HG02852 (cell line): ENCODE data around the gene OPN1MW2.
A peak's percentile ranks its signal among the peaks of the same experiment; 100 is the strongest.
"Not testable (repeated sequence)": the region's sequence is repeated elsewhere in the genome, so short reads cannot be mapped to it uniquely, and the experiment has no call there.

Source experiments
- ATAC-seq: cut with Tn5 transposase; IDR thresholded peaks from one replicate; pipeline ENCODE4 v1.9.1; 2021; ENCODE audit warnings: mild to moderate bottlenecking, moderate library complexity; ENCODE audit not compliant: unreplicated experiment

Gene OPN1MW2

DNA sequence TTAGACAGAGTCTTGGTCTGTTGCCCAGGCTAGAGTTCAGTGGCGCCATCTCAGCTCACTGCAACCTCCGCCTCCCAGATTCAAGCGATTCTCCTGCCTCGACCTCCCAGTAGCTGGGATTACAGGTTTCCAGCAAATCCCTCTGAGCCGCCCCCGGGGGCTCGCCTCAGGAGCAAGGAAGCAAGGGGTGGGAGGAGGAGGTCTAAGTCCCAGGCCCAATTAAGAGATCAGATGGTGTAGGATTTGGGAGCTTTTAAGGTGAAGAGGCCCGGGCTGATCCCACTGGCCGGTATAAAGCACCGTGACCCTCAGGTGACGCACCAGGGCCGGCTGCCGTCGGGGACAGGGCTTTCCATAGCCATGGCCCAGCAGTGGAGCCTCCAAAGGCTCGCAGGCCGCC lies at the start of gene OPN1MW2:
TSS of gene OPN1MW2 (plus strand) at position 301 of the 400 bp plus-strand sequence. CDS start at position 361, 60 bp downstream.
- not testable (repeated sequence) for ATAC-seq

DNA sequence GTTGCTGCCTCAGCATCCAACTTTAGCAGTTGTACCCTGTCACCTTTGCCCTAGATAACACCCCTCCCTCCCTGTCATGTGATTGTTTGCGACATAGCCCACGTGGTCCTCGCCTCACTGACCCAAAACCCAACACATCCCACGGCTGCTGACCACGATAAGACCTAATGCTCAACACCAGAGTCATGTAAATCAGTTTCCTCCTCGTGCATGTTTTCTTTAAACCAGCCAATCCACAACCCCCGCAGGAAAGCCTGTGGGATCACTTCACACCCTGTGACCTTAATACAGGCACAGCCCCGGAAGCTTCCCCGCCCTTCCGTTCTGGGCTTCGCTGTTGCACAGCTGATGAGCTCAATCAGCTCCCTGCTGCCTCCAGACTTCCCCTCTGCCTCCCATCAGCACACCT lies 47.0 kb upstream of the OPN1MW2 start:
- ATAC-seq, result not testable (repeated sequence)

DNA sequence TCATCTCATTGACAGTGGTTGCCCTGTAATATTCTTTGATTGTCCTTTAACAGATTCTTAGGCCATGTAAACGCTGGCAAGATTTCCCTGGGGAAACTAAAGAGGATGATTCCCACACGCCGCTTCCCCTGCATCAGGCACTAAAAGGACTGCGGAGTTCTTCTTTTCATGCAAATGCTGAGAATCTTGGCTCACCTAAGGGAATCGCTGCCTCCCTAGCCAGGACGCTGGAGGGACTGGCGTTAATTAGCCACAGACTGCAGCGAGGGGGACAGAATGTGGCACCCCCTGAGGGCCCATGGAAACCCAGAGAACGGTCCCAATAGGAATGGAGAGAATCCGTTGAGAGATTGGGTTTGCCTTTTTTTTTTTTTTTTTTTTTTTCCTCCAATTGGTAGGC lies 45.2 kb upstream of the OPN1MW2 start:
- ATAC-seq, result not testable (repeated sequence)

DNA sequence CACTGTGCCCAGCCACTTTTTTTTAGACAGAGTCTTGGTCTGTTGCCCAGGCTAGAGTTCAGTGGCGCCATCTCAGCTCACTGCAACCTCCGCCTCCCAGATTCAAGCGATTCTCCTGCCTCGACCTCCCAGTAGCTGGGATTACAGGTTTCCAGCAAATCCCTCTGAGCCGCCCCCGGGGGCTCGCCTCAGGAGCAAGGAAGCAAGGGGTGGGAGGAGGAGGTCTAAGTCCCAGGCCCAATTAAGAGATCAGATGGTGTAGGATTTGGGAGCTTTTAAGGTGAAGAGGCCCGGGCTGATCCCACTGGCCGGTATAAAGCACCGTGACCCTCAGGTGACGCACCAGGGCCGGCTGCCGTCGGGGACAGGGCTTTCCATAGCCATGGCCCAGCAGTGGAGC lies 37.3 kb upstream of the OPN1MW2 start, which contains the start of gene OPN1MW:
TSS of gene OPN1MW (plus strand) at position 301 of the 400 bp plus-strand sequence. CDS start at position 383, 82 bp downstream.
- ATAC-seq, result not testable (repeated sequence)

DNA sequence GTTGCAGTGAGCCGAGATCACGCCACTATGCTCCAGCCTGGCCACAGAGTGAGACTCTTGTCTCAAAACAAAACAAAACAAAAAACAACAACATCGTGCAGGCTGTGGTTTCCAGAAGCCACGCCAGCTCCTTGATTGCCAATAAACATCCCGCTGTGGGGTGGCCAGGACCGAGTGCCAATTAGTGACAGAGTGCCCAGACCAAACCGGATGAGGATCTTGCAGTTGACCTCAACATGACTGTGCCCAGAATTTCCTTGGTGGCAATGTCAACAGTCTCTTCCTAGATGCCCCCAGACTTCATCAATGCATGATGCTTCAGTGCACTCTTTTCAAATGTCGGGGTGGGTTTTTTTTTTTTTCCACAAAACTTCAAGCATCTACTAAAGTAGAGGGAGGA lies 35.8 kb upstream of the OPN1MW2 start:
- not testable (repeated sequence) for ATAC-seq

DNA sequence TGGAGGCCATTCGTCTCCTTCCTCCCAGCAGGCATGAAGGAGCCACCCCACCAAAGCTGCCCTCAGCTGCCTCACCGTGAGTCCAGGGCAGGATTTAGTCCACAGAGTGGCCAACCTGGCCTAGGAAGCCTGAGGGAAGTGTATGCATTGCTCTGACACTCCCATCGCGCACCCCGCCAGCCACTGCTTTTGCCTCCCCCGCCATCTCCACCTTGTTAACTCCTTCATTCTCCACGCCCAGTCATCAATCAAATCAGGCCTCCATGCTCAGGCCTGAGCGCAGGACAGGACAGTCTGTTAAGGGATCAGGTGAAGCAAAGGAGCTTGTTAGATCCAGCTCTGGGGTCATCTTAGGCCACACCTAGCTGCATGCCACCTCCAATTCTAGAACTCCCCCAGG lies 26.7 kb upstream of the OPN1MW2 start:
- ATAC-seq, result not testable (repeated sequence)

DNA sequence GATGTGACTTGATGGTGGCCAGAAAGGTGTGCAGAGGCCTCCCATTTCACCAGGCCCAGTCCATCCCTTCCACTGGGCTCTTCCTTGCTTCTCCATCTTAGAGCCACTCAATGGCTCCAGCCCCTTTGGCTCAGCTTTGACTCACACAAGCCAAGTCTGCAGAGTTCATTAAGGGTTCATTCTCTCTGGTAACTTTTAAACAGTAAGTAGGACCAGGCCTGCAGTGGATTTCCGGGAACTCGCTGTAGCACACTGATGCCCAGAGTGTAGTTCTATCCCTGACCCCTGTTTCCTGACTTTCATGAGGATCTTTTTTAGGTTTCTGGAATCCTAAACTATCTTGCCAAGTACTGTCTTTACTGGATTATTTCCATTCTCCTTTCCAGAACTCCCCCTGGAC lies 25.2 kb upstream of the OPN1MW2 start:
- not testable (repeated sequence) for ATAC-seq

DNA sequence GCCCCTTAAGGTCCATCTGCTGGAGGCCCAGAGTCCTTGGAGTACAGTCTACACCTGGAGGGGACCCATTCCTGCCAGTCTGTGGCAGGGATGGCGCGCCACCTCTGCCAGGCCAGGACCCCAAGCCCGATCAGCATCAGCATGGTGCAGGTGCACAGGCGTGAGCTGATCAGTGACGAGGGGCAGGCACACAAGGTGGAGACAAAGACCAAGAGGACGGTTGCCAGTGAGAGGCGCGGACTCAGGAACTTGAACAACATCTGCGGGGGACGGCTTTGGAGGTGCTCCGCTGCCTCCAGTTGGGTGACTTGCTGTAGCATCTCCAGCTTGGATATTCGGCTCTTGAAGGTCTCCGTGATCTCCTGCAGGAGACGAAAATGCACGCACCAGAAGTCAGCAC lies 23.1 kb upstream of the OPN1MW2 start:
- not testable (repeated sequence) for ATAC-seq

DNA sequence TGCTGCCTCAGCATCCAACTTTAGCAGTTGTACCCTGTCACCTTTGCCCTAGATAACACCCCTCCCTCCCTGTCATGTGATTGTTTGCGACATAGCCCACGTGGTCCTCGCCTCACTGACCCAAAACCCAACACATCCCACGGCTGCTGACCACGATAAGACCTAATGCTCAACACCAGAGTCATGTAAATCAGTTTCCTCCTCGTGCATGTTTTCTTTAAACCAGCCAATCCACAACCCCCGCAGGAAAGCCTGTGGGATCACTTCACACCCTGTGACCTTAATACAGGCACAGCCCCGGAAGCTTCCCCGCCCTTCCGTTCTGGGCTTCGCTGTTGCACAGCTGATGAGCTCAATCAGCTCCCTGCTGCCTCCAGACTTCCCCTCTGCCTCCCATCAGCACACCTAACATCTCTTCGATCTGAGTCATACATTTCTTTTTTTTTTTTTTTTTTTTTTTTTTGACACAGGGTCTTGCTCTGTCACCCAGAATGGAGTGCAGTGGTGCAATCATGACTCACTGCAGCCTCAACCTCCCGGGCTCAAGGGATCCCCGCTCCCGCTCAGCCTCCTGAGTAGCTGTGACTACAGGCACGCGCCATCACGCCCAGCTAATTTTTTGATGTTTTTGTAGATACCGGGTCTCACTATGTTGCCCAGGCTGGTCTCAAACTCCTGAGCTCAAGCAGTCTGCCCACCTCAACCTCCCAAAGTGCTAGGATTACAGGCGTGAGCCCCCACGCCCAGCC lies 9.7 kb upstream of the OPN1MW2 start:
- peak; percentile 65 for ATAC-seq

DNA sequence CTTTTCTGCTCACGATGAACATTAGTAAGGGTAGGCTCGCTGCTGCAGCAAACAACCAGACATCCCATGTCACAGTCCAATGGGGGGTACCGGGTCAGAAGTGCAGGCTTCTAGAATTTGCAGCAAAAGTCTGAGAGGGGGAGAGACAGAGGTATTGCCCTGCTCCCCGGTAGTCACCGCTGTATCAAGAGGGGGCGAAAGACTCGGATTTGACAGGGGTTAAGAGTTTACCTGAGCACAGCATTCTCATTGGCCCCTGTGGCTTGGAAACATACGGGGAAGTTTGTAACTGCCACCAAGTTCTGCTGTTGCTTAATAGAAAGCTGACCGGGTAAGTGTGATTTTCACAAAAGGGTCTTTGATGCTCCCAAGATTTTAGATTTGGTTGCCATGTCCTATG lies 8.5 kb upstream of the OPN1MW2 start:
- ATAC-seq, result not testable (repeated sequence)

DNA sequence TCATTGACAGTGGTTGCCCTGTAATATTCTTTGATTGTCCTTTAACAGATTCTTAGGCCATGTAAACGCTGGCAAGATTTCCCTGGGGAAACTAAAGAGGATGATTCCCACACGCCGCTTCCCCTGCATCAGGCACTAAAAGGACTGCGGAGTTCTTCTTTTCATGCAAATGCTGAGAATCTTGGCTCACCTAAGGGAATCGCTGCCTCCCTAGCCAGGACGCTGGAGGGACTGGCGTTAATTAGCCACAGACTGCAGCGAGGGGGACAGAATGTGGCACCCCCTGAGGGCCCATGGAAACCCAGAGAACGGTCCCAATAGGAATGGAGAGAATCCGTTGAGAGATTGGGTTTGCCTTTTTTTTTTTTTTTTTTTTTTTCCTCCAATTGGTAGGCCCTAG lies 8.1 kb upstream of the OPN1MW2 start:
- not testable (repeated sequence) for ATAC-seq

DNA sequence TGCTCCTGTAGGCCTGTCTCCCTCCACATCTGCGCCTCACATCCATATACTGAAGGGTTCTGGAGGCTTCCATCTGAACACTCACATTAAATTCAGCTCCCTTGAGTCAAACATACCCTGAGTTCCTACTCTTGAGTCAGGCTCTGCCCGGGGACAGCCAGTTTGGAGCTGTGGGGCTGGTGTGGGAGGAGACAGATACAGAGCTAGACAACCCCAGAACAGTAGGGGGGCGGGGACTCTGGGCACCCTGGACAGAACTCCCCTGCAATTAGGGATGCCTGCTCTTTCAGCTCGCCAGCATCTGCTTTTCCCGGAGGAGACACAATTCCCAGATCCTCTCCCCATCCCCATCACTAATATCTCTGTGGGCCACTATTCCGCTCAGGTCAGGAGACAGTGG lies 5.7 kb downstream of the OPN1MW2 start:
- not testable (repeated sequence) for ATAC-seq

DNA sequence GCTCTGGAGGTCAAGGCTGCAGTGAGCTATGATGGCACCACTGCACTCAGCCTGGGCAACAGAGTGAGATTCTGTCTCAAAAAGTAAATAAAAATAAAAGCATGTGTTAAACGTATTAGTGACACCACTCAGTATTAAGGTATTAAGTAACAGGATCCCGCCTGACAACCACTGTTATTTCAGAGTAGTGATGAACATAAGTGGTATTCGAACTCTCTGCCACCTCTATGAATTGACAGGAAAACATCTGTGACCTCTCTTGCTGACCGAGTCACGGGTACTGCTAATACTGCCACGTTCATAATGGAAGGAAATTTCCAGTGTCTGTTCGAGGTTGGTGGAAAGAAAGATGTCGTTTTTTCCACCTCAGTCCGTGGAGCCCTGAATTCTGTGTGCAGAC lies 7.2 kb downstream of the OPN1MW2 start:
- not testable (repeated sequence) for ATAC-seq

DNA sequence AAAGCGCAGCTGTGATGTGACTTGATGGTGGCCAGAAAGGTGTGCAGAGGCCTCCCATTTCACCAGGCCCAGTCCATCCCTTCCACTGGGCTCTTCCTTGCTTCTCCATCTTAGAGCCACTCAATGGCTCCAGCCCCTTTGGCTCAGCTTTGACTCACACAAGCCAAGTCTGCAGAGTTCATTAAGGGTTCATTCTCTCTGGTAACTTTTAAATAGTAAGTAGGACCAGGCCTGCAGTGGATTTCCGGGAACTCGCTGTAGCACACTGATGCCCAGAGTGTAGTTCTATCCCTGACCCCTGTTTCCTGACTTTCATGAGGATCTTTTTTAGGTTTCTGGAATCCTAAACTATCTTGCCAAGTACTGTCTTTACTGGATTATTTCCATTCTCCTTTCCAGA lies 11.9 kb downstream of the OPN1MW2 start:
- ATAC-seq, result not testable (repeated sequence)

DNA sequence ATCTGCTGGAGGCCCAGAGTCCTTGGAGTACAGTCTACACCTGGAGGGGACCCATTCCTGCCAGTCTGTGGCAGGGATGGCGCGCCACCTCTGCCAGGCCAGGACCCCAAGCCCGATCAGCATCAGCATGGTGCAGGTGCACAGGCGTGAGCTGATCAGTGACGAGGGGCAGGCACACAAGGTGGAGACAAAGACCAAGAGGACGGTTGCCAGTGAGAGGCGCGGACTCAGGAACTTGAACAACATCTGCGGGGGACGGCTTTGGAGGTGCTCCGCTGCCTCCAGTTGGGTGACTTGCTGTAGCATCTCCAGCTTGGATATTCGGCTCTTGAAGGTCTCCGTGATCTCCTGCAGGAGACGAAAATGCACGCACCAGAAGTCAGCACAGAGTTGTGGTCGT lies 14.1 kb downstream of the OPN1MW2 start:
- not testable (repeated sequence) for ATAC-seq

DNA sequence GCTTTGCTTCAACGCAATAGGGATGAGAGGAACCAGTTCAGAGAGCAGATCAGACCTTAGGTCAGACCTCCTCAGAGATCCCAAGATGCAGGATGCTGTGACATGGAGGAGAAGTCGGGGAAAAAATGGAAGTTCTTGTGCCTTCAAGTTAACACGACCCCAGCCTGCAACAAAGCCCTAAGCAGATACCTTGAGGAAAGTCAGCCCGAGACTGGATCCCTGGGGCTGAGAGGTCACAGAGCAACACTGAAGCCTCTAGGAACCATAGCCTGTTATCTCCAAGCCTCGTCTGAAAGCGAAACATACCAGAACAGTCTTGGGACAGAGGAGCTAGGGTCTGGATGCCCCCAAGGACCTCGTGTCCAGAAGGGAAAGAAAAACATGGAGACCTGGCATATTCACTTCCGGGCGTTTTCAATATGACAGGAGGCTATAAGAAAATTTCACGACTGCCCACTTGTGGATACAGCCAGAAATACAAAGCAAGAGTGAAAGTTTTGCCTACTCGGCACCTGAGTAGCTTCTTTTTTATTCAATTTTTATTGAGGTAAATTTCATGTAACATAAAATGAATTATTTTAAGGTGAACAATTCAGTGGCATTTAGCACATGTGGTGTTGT lies 19.5 kb downstream of the OPN1MW2 start:
- ATAC-seq, result not testable (repeated sequence)

DNA sequence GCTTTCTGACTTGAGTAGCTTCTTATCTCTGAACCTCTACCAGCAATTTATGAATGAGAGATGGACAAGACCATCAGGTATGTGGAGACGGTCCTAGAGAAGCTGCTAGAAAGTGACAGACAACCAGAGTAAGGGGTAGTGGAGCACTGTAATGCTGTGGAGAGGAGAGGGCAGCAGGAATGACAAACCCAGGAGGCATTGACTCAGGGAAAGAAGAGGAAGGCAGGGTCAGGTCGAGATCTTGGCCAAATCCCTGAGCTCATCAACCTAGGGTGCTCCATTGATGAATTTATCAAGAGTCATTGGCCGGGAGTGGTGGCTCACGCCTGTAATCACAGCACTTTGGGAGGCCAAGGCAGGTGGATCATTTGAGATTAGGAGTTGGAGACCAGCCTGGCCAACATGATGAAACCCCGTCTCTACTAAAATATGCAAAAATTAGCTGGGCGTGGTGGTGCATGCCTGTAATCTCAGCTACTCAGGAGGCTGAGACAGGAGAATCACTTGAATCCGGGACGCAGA lies 20.5 kb downstream of the OPN1MW2 start:
- ATAC-seq, result not testable (repeated sequence)

DNA sequence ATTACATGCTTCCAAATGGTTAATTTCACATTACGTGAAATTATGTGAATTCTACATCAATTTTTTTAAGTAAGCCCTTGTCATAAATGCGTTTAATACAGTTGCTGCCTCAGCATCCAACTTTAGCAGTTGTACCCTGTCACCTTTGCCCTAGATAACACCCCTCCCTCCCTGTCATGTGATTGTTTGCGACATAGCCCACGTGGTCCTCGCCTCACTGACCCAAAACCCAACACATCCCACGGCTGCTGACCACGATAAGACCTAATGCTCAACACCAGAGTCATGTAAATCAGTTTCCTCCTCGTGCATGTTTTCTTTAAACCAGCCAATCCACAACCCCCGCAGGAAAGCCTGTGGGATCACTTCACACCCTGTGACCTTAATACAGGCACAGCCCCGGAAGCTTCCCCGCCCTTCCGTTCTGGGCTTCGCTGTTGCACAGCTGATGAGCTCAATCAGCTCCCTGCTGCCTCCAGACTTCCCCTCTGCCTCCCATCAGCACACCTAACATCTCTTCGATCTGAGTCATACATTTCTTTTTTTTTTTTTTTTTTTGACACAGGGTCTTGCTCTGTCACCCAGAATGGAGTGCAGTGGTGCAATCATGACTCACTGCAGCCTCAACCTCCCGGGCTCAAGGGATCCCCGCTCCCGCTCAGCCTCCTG lies 28.0 kb downstream of the OPN1MW2 start:
- peak; percentile 70 for ATAC-seq

DNA sequence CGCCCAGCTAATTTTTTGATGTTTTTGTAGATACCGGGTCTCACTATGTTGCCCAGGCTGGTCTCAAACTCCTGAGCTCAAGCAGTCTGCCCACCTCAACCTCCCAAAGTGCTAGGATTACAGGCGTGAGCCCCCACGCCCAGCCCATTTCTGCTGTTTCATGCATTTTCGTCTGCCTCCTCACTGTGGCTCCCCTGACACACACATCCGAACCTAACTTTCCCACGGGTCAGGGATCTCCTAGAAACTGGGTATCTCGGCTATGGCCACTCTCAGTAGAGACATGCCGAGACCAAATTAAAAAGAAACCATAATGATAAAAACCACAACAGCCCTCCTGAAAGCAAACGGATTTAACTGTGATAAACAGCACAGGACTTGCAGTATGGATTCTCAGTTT lies 28.5 kb downstream of the OPN1MW2 start:
- not testable (repeated sequence) for ATAC-seq

DNA sequence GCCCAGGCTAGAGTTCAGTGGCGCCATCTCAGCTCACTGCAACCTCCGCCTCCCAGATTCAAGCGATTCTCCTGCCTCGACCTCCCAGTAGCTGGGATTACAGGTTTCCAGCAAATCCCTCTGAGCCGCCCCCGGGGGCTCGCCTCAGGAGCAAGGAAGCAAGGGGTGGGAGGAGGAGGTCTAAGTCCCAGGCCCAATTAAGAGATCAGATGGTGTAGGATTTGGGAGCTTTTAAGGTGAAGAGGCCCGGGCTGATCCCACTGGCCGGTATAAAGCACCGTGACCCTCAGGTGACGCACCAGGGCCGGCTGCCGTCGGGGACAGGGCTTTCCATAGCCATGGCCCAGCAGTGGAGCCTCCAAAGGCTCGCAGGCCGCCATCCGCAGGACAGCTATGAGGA lies 37.7 kb downstream of the OPN1MW2 start, which contains the start of gene OPN1MW3:
TSS of gene OPN1MW3 (plus strand) at position 301 of the 400 bp plus-strand sequence. CDS start at position 339, 38 bp downstream.
- not testable (repeated sequence) for ATAC-seq

DNA sequence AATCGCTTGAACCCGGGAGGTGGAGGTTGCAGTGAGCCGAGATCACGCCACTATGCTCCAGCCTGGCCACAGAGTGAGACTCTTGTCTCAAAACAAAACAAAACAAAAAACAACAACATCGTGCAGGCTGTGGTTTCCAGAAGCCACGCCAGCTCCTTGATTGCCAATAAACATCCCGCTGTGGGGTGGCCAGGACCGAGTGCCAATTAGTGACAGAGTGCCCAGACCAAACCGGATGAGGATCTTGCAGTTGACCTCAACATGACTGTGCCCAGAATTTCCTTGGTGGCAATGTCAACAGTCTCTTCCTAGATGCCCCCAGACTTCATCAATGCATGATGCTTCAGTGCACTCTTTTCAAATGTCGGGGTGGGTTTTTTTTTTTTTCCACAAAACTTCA lies 39.2 kb downstream of the OPN1MW2 start:
- not testable (repeated sequence) for ATAC-seq
